Measurements from ENCODE around the gene GNL2. TPM values are rescaled to one million over a fixed set of nuclear protein-coding genes. Genes with fewer than 3 reads are reported as not detected.

The GNL2 gene
- 10 to 100 TPM; 55.4 to 73.6 TPM for total RNA-seq

DNA sequence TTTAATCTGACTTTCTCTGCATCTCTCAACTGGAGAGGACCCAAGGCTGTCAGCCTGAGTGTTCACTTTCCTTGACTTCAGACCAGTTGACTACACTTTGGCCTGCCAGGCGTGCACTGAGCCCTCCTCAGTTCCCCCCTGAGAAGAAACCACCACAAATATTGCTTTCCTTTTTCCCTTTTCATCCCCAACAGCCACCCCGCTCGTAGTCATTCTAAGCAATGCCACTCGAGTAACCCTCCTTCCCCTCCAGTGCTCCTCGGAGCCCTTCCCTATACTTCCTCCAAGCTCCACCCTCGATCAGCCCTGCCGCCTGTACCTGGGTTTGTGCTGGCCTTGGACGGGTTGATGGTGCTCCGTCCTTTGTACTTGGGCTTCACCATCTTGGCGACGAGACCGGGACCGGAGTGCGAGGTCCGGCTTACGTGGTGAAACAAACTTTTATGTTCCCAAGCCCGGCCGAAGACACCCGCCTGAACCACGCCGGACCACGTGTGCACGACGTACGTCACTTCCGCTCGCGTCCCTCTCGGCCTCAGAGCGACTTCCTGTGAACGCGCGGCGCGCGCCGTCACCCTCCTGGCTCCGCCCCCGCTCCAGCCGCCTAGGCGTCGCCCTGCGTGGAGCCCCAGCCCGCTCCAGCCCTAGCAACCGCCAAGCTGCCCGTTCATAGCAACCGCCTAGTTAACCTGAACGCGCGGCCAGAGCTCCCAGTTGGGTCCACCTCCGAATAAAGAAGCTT, at the start of gene GNL2:
Gene GNL2 (minus strand): TSS at position 498 of the 742 bp plus-strand sequence. CDS start 115 bp downstream, at position 383.
- Mint-ChIP-seq H3K36me3 (peaks cover 22% of the 10 kb centered on the region), H3K27me3 (peaks cover 5% of the 10 kb centered on the region), H3K9me3 (ENCODE audit: low read depth) (no peaks in the 10 kb centered on the region), H3K4me1 (peaks cover 39% of the 10 kb centered on the region), H3K27ac (peak within 1 kb of the TSS; percentile 97), H3K4me3 (peak within 1 kb of the TSS; percentile 100)
- ATAC-seq (peak; percentile 98), DNase-seq (peak; percentile 97)
- CTCF ChIA-PET, result interaction anchor here (1.1 to 1.7 kb wide), 4 partner anchors 19 to 97 kb away, joined by 3 to 11 read pairs (median 6); partner anchors contain the start of gene CDCA8

DNA sequence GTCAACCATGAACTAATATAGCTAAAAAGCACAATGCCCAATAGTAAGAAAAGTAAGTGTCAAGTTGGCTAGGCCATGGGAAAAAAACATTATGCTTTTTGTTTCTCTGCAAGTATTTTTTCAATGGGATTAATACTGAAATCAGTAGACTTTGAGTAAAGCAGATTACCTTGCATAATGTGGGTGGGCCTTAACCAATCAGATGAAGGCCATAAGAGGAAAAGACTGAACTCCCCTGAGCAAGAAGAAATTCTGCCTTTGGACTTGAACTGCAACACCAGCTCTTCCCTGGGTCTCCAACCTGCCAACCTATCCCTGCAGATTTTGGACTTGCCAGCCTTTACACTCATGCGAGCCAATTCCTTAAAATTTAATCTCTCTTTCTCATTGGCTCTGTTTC, 45.3 kb upstream of the GNL2 start:
- H3K4me3 Mint-ChIP-seq, result no peak overlapping the region
- CTCF ChIA-PET, result no interaction called here
- H3K4me1 Mint-ChIP-seq, result no peaks in the 10 kb centered on the region
- DNase-seq, result no peak
- H3K9me3 Mint-ChIP-seq (ENCODE audit: low read depth), result no peaks in the 10 kb centered on the region
- no peaks in the 10 kb centered on the region for H3K36me3 Mint-ChIP-seq
- H3K27me3 Mint-ChIP-seq, result peaks cover 32% of the 10 kb centered on the region
- no peak for ATAC-seq
- no peak overlapping the region for H3K27ac Mint-ChIP-seq

DNA sequence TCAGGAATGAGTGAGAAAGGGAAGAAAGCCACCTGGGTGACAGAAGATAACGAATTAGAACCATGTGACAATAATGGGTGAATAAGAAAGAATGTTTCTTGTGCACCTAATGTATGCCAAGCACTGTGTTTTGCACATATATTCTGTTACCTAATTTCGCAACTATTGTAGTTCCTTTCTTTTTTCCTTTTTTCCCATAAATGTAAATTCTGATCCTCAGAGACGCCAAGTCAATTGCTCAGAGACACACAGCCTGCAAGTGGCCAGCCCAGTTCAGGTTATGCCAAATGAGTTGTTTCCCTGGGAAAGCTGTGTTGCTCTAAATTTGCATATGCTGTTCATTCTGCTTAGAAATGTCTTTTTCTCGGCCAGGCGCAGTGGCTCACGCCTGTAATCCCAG, 40.7 kb upstream of the GNL2 start:
- DNase-seq, result no peak

DNA sequence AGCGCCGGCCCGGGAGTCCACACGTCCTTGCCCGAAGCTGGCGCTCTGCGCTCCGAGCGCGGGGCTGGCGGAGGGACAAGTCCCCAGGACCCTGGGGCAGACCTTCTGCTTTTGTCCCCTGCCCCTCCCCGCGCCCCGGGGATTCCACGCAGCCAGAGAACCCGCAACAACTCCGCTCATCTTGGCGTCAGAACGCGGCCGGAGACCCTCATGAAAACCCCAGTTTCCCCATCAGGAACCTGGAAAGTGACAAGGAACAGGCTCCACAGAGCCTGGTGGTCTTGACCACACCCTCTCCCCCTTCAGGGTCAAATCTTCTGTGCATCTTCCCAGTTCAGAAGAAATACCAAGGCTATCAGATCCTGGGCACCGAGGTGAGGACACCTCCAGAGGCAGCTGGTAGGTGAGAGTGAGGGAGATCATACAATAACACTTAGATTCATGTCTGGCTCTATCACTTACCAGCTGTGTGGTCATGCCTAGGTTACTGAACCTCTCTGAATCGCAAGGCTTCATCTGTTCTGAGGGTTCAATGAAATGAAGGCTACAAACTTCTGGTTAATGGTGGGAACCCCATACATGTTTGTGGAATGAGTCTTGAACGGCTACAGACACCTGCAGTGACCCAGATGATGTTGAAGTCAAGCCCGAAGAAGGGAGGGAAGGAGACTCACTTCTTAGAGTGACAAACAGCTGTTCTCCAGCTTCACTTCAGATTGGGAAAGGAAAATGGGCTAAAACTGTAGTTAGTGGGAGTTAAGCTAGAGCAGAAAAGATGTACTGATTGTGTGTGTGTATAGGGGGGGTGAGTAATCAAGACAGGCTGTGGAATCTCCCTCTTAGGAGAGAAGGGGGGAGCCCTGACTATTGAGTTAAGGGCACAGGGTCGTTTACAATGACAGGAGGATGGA, 39.5 kb upstream of the GNL2 start:
- CTCF ChIA-PET, result no interaction called here
- no peak for DNase-seq
- H3K9me3 Mint-ChIP-seq (ENCODE audit: low read depth), result no peaks in the 10 kb centered on the region
- peaks cover 5% of the 10 kb centered on the region for H3K4me1 Mint-ChIP-seq
- H3K4me3 Mint-ChIP-seq, result no peak overlapping the region
- H3K27ac Mint-ChIP-seq, result no peak overlapping the region
- H3K36me3 Mint-ChIP-seq, result no peaks in the 10 kb centered on the region
- H3K27me3 Mint-ChIP-seq, result peaks cover 74% of the 10 kb centered on the region
- ATAC-seq, result no peak

More for the DNA sequence above, 40.7 kb upstream of the GNL2 start:
- H3K9me3 Mint-ChIP-seq (ENCODE audit: low read depth), result no peaks in the 10 kb centered on the region
- peaks cover 62% of the 10 kb centered on the region for H3K27me3 Mint-ChIP-seq
- H3K27ac Mint-ChIP-seq, result no peak overlapping the region
- CTCF ChIA-PET, result no interaction called here
- ATAC-seq, result no peak
- H3K36me3 Mint-ChIP-seq, result no peaks in the 10 kb centered on the region
- H3K4me1 Mint-ChIP-seq, result peaks cover 5% of the 10 kb centered on the region
- no peak overlapping the region for H3K4me3 Mint-ChIP-seq

DNA sequence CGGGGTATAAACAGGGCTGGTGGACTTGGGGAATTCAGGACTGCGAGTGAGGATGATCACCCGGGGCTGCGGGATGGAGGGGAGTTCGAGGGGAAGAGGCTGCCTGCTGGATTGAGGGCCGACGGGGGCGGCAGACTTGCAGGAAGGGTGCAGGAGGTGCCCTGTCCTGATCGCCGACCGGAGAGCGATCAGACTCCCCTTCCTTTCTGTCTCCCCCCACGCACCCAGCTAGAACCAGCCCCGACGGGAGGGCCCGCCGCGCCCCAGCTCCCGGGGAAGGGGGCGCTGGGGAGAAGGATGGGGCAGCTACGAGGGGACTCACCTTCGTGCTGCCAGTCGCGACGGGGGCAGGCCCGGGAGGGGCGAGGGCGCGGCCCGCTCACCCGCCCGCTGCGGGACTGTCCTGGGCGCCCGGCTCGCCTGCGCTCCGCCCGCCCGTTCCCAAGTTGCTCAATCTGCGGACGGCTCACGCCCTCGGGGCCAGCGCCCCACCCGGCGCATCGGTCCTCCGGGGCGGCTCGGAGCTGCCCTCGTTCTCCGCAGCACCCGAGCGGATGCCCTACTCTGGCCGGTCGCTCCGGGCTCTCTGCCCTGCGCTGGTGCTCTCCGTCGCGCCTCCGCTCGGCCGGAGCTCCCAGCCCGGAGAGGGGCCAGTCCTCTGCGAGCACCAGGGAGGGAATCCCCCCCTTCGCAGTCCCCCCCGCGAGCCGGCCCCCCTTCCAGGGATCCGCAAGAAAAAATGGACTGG, 38.7 kb upstream of the GNL2 start, which contains the start of gene RSPO1:
Gene RSPO1 (minus strand): TSS at position 649 of the 748 bp plus-strand sequence. CDS start 5,231 bp downstream, outside the sequence.
- CTCF ChIA-PET, result no interaction called here
- no peak for DNase-seq
- peaks cover 82% of the 10 kb centered on the region for H3K27me3 Mint-ChIP-seq
- no peak within 1 kb of the TSS for H3K27ac Mint-ChIP-seq
- H3K9me3 Mint-ChIP-seq (ENCODE audit: low read depth), result no peaks in the 10 kb centered on the region
- peak; percentile 39 for ATAC-seq
- H3K4me1 Mint-ChIP-seq, result peaks cover 5% of the 10 kb centered on the region
- no peaks in the 10 kb centered on the region for H3K36me3 Mint-ChIP-seq
- H3K4me3 Mint-ChIP-seq, result no peak within 1 kb of the TSS

DNA sequence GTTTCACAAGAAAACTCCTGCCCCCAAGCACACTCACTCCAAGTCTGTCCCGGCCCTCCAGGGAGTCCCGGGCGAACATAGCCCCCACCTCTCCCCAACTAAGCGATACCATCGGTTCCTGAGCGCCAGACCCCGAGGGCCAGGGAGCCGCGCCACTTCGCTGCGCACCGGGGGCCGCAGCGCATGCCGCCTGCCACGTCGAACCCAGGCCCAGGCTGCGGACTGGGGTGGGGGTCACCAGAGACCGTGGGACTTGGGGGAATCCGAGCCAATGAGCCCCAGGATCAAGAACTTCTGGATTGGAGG, 38.2 kb upstream of the GNL2 start:
- H3K9me3 Mint-ChIP-seq (ENCODE audit: low read depth), result no peaks in the 10 kb centered on the region
- CTCF ChIA-PET, result interaction anchor here (0.8 kb wide), 1 partner anchor 31 kb away, joined by 4 read pairs; no protein-coding TSS in a partner anchor
- H3K27me3 Mint-ChIP-seq, result peaks cover 85% of the 10 kb centered on the region
- DNase-seq, result no peak
- no peak overlapping the region for H3K27ac Mint-ChIP-seq
- H3K4me3 Mint-ChIP-seq, result no peak overlapping the region
- H3K4me1 Mint-ChIP-seq, result peaks cover 5% of the 10 kb centered on the region
- ATAC-seq, result no peak
- no peaks in the 10 kb centered on the region for H3K36me3 Mint-ChIP-seq

DNA sequence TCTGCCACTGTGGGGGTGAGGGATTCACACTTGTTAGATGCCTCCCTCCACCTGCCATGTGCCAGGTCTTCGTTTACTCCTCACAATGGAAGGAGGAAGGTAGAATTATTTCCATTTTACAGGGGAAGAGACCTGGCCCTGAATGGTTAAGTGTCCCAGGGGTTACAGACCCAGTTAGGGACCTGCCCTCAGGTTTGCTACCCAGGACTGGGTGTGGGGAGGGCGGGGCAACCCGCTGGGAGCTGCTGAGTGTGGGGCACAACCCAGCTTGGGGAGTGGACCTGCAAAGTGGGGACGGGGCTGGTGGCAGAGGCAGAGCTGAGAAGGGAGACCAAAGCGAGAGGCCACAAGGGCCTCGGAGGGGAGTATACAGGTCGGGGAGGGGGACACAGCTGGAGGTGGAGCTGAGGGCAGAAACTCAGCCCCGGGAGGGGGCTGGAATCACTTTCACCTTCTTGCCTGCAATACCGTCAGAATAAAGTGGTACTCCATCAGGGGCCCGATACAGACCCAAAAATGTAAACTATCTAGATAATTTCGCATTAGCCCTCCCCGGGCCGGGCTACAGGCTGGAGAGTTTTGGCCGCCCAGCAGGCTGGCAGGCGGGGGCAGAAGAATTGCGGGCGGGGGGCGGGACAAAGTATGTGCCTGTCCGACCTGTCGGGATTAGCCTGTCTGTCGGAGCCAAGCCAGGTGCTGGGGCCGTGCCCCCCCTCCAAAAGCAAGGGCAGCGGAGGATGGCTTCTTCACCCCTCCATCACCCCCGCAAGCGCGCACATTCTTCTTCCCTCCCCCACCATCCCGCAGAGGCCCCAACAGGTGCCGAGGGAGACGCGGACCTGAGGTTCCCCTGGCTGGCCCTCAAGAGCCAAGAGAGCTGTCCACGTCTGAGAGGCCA, 37.6 kb upstream of the GNL2 start:
- Mint-ChIP-seq H3K9me3 (ENCODE audit: low read depth) (no peaks in the 10 kb centered on the region), H3K27me3 (peaks cover 90% of the 10 kb centered on the region), H3K27ac (no peak overlapping the region), H3K4me3 (no peak overlapping the region), H3K36me3 (no peaks in the 10 kb centered on the region), H3K4me1 (peaks cover 5% of the 10 kb centered on the region)
- DNase-seq, result no peak
- no peak for ATAC-seq
- CTCF ChIA-PET, result interaction anchor here (0.8 kb wide), 1 partner anchor 30 kb away, joined by 4 read pairs; no protein-coding TSS in a partner anchor

DNA sequence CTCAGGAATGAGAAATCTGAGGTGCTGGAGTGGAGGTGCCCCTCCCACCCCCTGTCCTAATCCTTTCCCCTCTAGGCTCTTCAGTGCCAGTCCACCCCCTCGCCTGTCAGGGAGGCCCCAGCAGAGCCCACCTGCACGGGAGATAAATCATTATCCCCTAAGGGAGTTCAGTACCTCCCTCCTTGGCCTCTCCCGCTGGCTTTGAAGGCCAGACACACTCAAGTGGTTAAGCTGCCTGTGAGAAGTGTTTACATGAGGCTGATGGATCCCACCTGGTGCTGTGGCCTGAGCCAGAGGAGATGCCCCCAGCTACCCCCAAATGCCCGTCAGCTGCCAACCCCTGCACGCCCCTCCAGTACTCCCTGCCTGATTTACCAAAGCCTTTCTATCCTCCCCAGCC, 35.3 kb upstream of the GNL2 start:
- CTCF ChIA-PET, result no interaction called here
- DNase-seq (no peak), ATAC-seq (no peak)
- peaks cover 83% of the 10 kb centered on the region for H3K27me3 Mint-ChIP-seq
- H3K27ac Mint-ChIP-seq, result no peak overlapping the region
- no peaks in the 10 kb centered on the region for H3K9me3 Mint-ChIP-seq (ENCODE audit: low read depth)
- no peak overlapping the region for H3K4me3 Mint-ChIP-seq
- no peaks in the 10 kb centered on the region for H3K36me3 Mint-ChIP-seq
- peaks cover 5% of the 10 kb centered on the region for H3K4me1 Mint-ChIP-seq

DNA sequence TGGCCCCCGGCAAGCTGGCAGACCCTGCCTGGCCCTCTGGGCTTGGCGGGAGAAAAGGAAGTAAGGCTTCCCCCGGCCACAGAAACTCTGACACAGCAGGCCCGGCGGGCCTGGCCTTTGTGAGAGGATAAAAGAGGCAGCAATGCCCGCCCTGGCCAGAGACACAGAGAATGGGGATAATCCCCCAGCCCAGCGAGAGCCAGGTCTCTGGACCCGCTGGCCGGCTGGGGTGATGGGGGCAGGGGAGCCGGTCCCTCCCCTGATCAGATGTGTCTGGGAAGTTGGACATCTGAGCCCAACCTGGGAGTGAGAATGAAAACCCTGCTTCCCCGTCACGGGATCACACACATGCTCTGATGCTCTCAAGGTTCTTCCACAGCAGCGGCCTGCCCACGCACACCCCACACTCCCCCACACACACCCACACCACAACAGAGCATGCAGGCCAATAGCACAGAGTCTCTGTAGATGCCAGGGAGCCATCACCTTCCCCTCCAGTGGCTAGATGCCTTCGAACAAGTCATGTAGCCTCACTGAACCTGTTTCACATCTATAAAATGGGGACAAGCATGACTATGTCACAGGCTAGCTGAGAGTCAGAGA, 34.8 kb upstream of the GNL2 start:
- ATAC-seq (no peak), DNase-seq (no peak)
- peaks cover 80% of the 10 kb centered on the region for H3K27me3 Mint-ChIP-seq
- no peak overlapping the region for H3K27ac Mint-ChIP-seq
- no peaks in the 10 kb centered on the region for H3K9me3 Mint-ChIP-seq (ENCODE audit: low read depth)
- no peaks in the 10 kb centered on the region for H3K36me3 Mint-ChIP-seq
- no peak overlapping the region for H3K4me3 Mint-ChIP-seq
- CTCF ChIA-PET, result no interaction called here
- H3K4me1 Mint-ChIP-seq, result peaks cover 5% of the 10 kb centered on the region

DNA sequence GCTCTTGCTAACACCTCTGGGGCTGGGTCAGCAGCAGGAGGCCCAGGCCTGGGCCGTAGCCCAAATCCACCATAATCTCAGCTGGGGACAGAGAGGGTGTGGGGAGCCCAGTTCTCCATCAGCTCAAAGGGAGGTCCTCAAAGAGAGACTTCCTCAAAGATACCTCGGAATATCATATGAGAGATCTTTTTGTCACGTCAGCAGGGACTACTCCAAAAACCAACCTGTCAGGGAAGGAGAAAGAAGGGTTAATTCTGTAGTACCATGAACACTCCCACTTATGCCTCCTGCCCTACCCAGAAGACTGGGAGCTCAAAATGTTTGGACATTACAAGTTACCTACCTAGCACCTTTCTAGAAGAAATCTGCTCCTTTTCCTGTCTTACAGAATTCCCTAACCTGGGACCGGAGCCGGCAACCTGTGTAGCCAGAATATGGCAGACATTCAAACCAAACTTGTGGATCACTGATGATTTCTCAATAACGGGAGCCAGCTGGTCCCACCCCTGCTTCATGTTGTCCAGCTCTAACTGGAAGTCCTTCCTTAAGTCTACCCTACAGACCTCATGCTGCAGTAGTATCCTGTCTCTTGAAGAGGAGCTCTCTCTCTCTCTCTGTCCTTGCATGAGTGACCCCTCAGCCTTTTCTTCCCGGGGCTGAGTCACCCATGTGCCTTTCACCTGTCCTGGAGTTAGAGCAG, 34.1 kb upstream of the GNL2 start:
- Mint-ChIP-seq H3K36me3 (no peaks in the 10 kb centered on the region), H3K4me1 (peaks cover 2% of the 10 kb centered on the region), H3K27me3 (peaks cover 78% of the 10 kb centered on the region), H3K4me3 (no peak overlapping the region), H3K9me3 (ENCODE audit: low read depth) (no peaks in the 10 kb centered on the region), H3K27ac (no peak overlapping the region)
- CTCF ChIA-PET, result no interaction called here
- ATAC-seq, result no peak
- no peak for DNase-seq

DNA sequence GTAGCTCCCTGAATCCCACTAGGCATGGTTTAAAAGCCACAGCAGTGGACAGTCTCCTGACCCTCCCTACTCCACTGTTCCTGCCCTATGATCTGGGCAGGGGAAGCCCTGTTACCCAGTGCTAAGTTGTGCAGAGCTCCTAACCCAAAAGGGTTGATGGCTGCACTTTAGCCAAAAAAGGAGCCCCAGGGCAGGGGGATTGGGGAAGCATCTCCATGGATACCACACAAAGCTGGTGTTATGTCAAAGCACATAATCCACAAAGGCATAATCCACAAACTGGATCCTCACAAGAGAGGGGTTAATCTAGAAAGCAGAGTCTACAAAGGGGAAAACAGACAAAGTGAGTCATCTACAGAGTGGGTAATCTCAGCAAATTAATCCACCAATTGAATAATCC, 33.3 kb upstream of the GNL2 start:
- CTCF ChIA-PET, result no interaction called here
- ATAC-seq, result no peak
- no peak overlapping the region for H3K27ac Mint-ChIP-seq

DNA sequence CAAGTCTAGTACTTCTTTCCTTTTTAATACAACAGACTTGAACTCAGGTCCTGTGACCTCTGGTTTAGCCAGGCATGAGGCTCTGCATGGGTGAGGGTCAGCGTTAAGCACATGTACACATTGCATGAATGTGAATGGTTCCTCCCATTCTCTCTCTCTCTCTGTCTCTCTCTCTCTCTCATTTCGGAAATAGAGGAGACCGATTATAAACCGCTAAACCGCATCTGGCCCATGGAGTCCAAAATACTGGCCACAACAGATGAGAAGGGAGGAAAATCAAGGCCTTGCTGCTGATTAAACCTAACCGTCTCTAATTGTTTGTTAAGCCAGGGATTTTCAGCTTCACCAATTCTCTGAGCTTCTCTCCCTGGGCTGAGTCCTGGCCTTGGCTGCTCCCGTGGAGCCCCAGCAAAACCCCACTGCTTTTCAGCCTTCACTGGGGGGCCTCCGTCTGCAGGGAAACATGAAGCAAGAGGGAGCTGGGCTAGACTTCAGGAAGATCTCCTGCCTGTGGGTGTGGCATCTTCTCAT, 32.4 kb upstream of the GNL2 start:
- Mint-ChIP-seq H3K27ac (no peak overlapping the region), H3K4me3 (no peak overlapping the region), H3K27me3 (peaks cover 70% of the 10 kb centered on the region), H3K4me1 (no peaks in the 10 kb centered on the region), H3K36me3 (no peaks in the 10 kb centered on the region), H3K9me3 (ENCODE audit: low read depth) (no peaks in the 10 kb centered on the region)
- no peak for ATAC-seq
- CTCF ChIA-PET, result no interaction called here
- DNase-seq, result no peak

More for the DNA sequence above, 33.3 kb upstream of the GNL2 start:
- Mint-ChIP-seq H3K36me3 (no peaks in the 10 kb centered on the region), H3K4me3 (no peak overlapping the region), H3K4me1 (no peaks in the 10 kb centered on the region), H3K27me3 (peaks cover 79% of the 10 kb centered on the region), H3K9me3 (ENCODE audit: low read depth) (no peaks in the 10 kb centered on the region)
- DNase-seq, result no peak
